ENCODE data around the gene GSAP. TPM values are rescaled to one million over a fixed set of nuclear protein-coding genes. Genes with fewer than 3 reads are reported as not detected.

Gene GSAP
- total and polyA plus RNA-seq, 2 of the 4 experiments (the other 2 are of a cell fraction) = 1.6 to 1.8 TPM

DNA sequence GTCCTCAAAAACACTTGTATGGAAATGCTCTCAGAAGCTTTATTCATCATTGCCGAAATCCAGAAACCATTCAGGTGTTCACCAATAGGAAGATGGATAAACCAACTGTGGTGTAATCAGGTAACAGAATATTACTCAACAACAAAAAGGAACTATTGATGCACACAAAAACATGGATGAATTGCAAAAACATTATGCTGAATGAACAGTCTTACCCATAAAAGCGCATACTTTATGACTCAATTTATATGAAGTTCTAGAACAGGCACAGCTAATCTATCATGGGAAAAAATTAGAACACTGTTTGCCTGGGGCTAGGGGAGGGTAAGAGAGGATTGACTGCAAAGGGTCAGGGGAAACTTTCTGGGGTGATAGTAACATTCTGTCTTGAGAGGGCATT is 26.9 kb upstream of the GSAP start:
- no peak overlapping the region for H2AK5ac ChIP-seq (ENCODE audit: low read depth, low read length)
- no peak overlapping the region for H2AK9ac ChIP-seq (replicated peaks; ENCODE audit: low read depth, low read length, poor library complexity)
- H3K18ac ChIP-seq (ENCODE audit: low read depth, low read length) = no peak overlapping the region
- intact Hi-C loops (cut with micrococcal nuclease) (no loop called here), in situ Hi-C loops (cut with MboI; ENCODE audit: low sequenced_read_pairs) (no loop called here), dilution Hi-C loops (cut with HindIII; ENCODE audit: low sequenced_read_pairs, unreplicated experiment) (no loop called here)
- H3K56ac ChIP-seq (ENCODE audit: extremely low read depth, insufficient read depth, low read length) = no peak overlapping the region
- H3K27me3 ChIP-seq (ENCODE audit: control insufficient read depth, insufficient read depth, low read length) = no peaks in the 10 kb centered on the region
- no peak for DNase-seq
- peaks cover 4% of the 10 kb centered on the region; the same call in 1 of the 2 replicates for H3K9me1 ChIP-seq (ENCODE audit: insufficient read depth, low read length)
- H2BK120ac ChIP-seq (ENCODE audit: low read depth, low read length) = peak overlapping the region; percentile 7; the same call in 1 of the 2 replicates
- H2BK15ac ChIP-seq (ENCODE audit: low read depth, low read length) = 0 out of 3 replicates have a peak overlapping the region, but pooled peaks have one; percentile 19
- no peak for ATAC-seq (ENCODE audit: low read depth)
- CTCF ChIA-PET = interaction anchor here (0.6 kb wide), 1 partner anchor 87 kb away, joined by 3 read pairs; no protein-coding TSS in a partner anchor
- H4K91ac ChIP-seq (ENCODE audit: insufficient read depth, low read depth, low read length) = no peak overlapping the region
- no peak overlapping the region for H3K4me3 ChIP-seq (ENCODE audit: insufficient read depth, low read depth, low read length)
- H3K36me3 ChIP-seq (ENCODE audit: control insufficient read depth, insufficient read depth, low read length) = no peaks in the 10 kb centered on the region
- no peak overlapping the region for H3K14ac ChIP-seq (replicated peaks; ENCODE audit: low read depth, low read length)
- 0 out of 4 replicates have a peak, but pooled peaks cover 0 to 4% of the 10 kb centered on the region in 2 experiments for H3K79me1 ChIP-seq (ENCODE audit: low read depth in 1 of 2, low read length in 2 of 2)
- no peak overlapping the region for H3K4me2 ChIP-seq (ENCODE audit: low read depth, low read length)
- no peak for TF ChIP-seq POLR2A (IDR thresholded peaks at IDR 0.05; ENCODE audit: low read depth, low read length)
- TF ChIP-seq BHLHE40 (IDR thresholded peaks at IDR 0.05; ENCODE audit: low read depth, low read length) = no peak
- TF ChIP-seq RCOR1 (IDR thresholded peaks at IDR 0.05; ENCODE audit: insufficient replicate concordance, low read length) = no peak
- TF ChIP-seq CEBPB (IDR thresholded peaks at IDR 0.05; ENCODE audit: low read depth, low read length) = no peak
- TF ChIP-seq CHD1 (IDR thresholded peaks at IDR 0.05; ENCODE audit: low read depth, low read length) = no peak
- no peak for TF ChIP-seq NFE2L2 (IDR thresholded peaks at IDR 0.05; ENCODE audit: low read depth, low read length)
- TF ChIP-seq FOS (IDR thresholded peaks at IDR 0.05; ENCODE audit: low read depth, low read length) = no peak
- no peak for TF ChIP-seq USF2 (IDR thresholded peaks at IDR 0.05; ENCODE audit: low read depth, low read length)
- TF ChIP-seq RFX5 (IDR thresholded peaks at IDR 0.05; ENCODE audit: low read depth, low read length) = no peak
- TF ChIP-seq MAFK (IDR thresholded peaks at IDR 0.05; ENCODE audit: low read depth, low read length) = no peak
- BruUV-seq (replicated peaks) = no TSS peak
- WGBS, 2 experiments (ENCODE audit: extremely low coverage in 2 of 2, insufficient read length in 1 of 2) = no CpG with 5 or more reads among the region's 2 CpGs
- no peak overlapping the region for H3K27ac ChIP-seq (ENCODE audit: insufficient read depth, low read length)
- peaks cover 6% of the 10 kb centered on the region for H3K4me1 ChIP-seq (ENCODE audit: control insufficient read depth, insufficient read depth, low read length)
- H4K8ac ChIP-seq (ENCODE audit: low read depth in 2 of 2, low read length in 2 of 2) = no peak overlapping the region; a peak in 1 of 4 replicates
- H4K5ac ChIP-seq (ENCODE audit: low read depth, low read length) = no peak overlapping the region; the same call in 1 of the 2 replicates
- no peaks in the 10 kb centered on the region for H3K9me3 ChIP-seq (ENCODE audit: control insufficient read depth, insufficient read depth, low read length)
- H4K20me1 ChIP-seq (ENCODE audit: insufficient read depth, low read length) = no peaks in the 10 kb centered on the region
- no peak overlapping the region for H2BK20ac ChIP-seq (ENCODE audit: low read depth, low read length)
- peak overlapping the region; percentile 7 for H2BK5ac ChIP-seq (ENCODE audit: low read depth, low read length, poor library complexity, severe bottlenecking)
- 0 out of 2 replicates have a peak overlapping the region, but pooled peaks have one; percentile 5 for H3K4ac ChIP-seq (ENCODE audit: low read depth, low read length)
- no peak overlapping the region for H2AFZ ChIP-seq (replicated peaks; ENCODE audit: low read length, poor library complexity)
- POLR2A ChIA-PET (ENCODE audit: unreplicated experiment) = no interaction called here
- H3K23ac ChIP-seq (ENCODE audit: low read depth, low read length) = no peak overlapping the region
- H3K9ac ChIP-seq (ENCODE audit: low read depth, low read length) = no peak overlapping the region

Measured in IMR-90 (cell line).